Measurements from ENCODE around the gene ALG1. TPM values are rescaled to one million over a fixed set of nuclear protein-coding genes. Genes with fewer than 3 reads are reported as not detected.
"Not testable (repeated sequence)": the region's sequence is repeated elsewhere in the genome, so short reads cannot be mapped to it uniquely, and the experiment has no call there.

Gene ALG1
- total and polyA plus RNA-seq, 2 of the 13 experiments (the other 11 are each of a cell fraction or from before 2014, with no cell fraction given): 43.3 to 75.6 TPM

- TF ChIP-seq MEIS2 (CRISPR knock-in tag; IDR thresholded peaks at IDR 0.05) (peak; percentile 80), TBX2 (CRISPR knock-in tag; IDR thresholded peaks at IDR 0.05; ENCODE audit: borderline replicate concordance) (peak; percentile 79), ZNF274 (CRISPR knock-in tag; IDR thresholded peaks at IDR 0.05) (peak; percentile 89), ZNF264 (CRISPR knock-in tag; IDR thresholded peaks at IDR 0.05) (peak; percentile 81; the same call in 1 of the 2 replicates), JUN (CRISPR knock-in tag; IDR thresholded peaks at IDR 0.05) (peak; percentile 59; the same call in 1 of the 2 replicates), CBX5 (CRISPR knock-in tag; IDR thresholded peaks at IDR 0.05; ENCODE audit: borderline replicate concordance) (peak; percentile 91; the same call in 1 of the 2 replicates), GMEB1 (CRISPR knock-in tag; IDR thresholded peaks at IDR 0.05; ENCODE audit: borderline replicate concordance) (peak; percentile 69; the same call in 1 of the 2 replicates), NRL (CRISPR knock-in tag; IDR thresholded peaks at IDR 0.05; ENCODE audit: borderline replicate concordance) (peak; percentile 85; the same call in 1 of the 2 replicates), ZBTB34 (CRISPR knock-in tag; IDR thresholded peaks at IDR 0.05) (peak; percentile 76; the same call in 1 of the 2 replicates), NR2F6 (IDR thresholded peaks at IDR 0.05) (peak; percentile 36; the same call in 1 of the 2 replicates), NR2F6 (CRISPR knock-in tag; IDR thresholded peaks at IDR 0.05) (peak; percentile 61), ZNF781 (CRISPR knock-in tag; IDR thresholded peaks at IDR 0.05; ENCODE audit: borderline replicate concordance, not compliant biosample characterization) (peak; percentile 75), MXD1 (CRISPR knock-in tag; IDR thresholded peaks at IDR 0.05) (0 out of 2 replicates have a peak, but pooled peaks have one; percentile 51), SOX6 (CRISPR knock-in tag; IDR thresholded peaks at IDR 0.05) (peak; percentile 93), NFIC (IDR thresholded peaks at IDR 0.05; ENCODE audit: low read length) (0 out of 2 replicates have a peak, but pooled peaks have one; percentile 35), ZNF460 (CRISPR knock-in tag; IDR thresholded peaks at IDR 0.05; ENCODE audit: borderline replicate concordance) (peak; percentile 52; the same call in 1 of the 2 replicates), ZNF724P (CRISPR knock-in tag; IDR thresholded peaks at IDR 0.05; ENCODE audit: borderline replicate concordance) (0 out of 2 replicates have a peak, but pooled peaks have one; percentile 35), ZBTB37 (CRISPR knock-in tag; IDR thresholded peaks at IDR 0.05) (peak; percentile 62; the same call in 1 of the 2 replicates), HDAC2 (CRISPR knock-in tag; IDR thresholded peaks at IDR 0.05) (peak; percentile 93), MIXL1 (CRISPR knock-in tag; IDR thresholded peaks at IDR 0.05) (peak; percentile 54; the same call in 1 of the 2 replicates), HINFP (CRISPR knock-in tag; IDR thresholded peaks at IDR 0.05; ENCODE audit: low read depth) (peak; percentile 75)
- not testable (repeated sequence) for TF ChIP-seq SOX6 (IDR thresholded peaks at IDR 0.05)
Measured at GRCh38 chr16:5134739-5135452, 63.3 kb downstream of the ALG1 start (continued).
